Measurements from ENCODE around the gene PDE11A. TPM values are rescaled to one million over a fixed set of nuclear protein-coding genes. Genes with fewer than 3 reads are reported as not detected.

PDE11A gene
- total and polyA plus RNA-seq, 2 of the 8 experiments (the other 6 are each of a cell fraction or from before 2014, with no cell fraction given), result 0.19 to 0.23 TPM

GRCh38 chr2:177852389-177852788 is 220.2 kb downstream of the PDE11A start:
- Histone ChIP-seq H2BK15ac (ENCODE audit: low read length) (no peak overlapping the region), H3K4ac (replicated peaks; ENCODE audit: insufficient read length, low read depth, low read length) (no peak overlapping the region), H4K91ac (replicated peaks; ENCODE audit: insufficient read length, low read length) (no peak overlapping the region), H2BK120ac (replicated peaks; ENCODE audit: low read depth, low read length) (no peak overlapping the region), H2BK12ac (ENCODE audit: low read depth, low read length) (no peak overlapping the region), H3K27ac (ENCODE audit: low read depth, low read length) (no peak overlapping the region), H3K79me2 (ENCODE audit: control insufficient read depth in 1 of 2, insufficient read depth in 2 of 2, low read length in 2 of 2) (no peaks in the 10 kb centered on the region), H4K5ac (ENCODE audit: insufficient read length, low read depth, low read length) (no peak overlapping the region), H3K23me2 (ENCODE audit: low read depth, low read length) (no peaks in the 10 kb centered on the region), H3K4me3 (ENCODE audit: extremely low read depth in 1 of 4, insufficient read depth in 2 of 4, low read depth in 3 of 4, low read length in 4 of 4) (no peak overlapping the region), H3K56ac (replicated peaks; ENCODE audit: insufficient read length, low read depth, low read length) (no peak overlapping the region), H3K4me1 (replicated peaks in 1 of 4; ENCODE audit: control insufficient read depth in 3 of 4, insufficient read depth in 4 of 4, low read length in 3 of 4) (no peaks in the 10 kb centered on the region), H3K9ac (replicated peaks in 1 of 4; ENCODE audit: extremely low read depth in 1 of 4, low read depth in 3 of 4, low read length in 3 of 4) (no peak overlapping the region), H4K20me1 (replicated peaks in 1 of 2; ENCODE audit: control insufficient read depth in 1 of 2, insufficient read depth in 2 of 2, low read length in 2 of 2) (no peaks in the 10 kb centered on the region), H2AK5ac (ENCODE audit: low read depth, low read length) (no peak overlapping the region), H3K36me3 (ENCODE audit: control insufficient read depth in 2 of 4, insufficient read depth in 4 of 4, low read length in 3 of 4) (no peaks in the 10 kb centered on the region), H3K4me2 (ENCODE audit: insufficient read depth in 1 of 2, low read depth in 2 of 2, low read length in 2 of 2) (no peak overlapping the region), H3K14ac (ENCODE audit: insufficient read length) (no peak overlapping the region), H2AFZ (ENCODE audit: low read length) (no peak overlapping the region), H3K27me3 (replicated peaks in 1 of 4; ENCODE audit: control insufficient read depth in 3 of 4, extremely low read depth in 1 of 4, insufficient read depth in 3 of 4, low read length in 3 of 4) (0 out of 7 replicates have a peak, but pooled peaks cover 0 to 2% (median 0%) of the 10 kb centered on the region in 4 experiments), H3K79me1 (ENCODE audit: low read depth, low read length) (no peaks in the 10 kb centered on the region), H3K18ac (ENCODE audit: extremely low read depth, low read length) (no peak overlapping the region), H2BK20ac (ENCODE audit: low read length) (no peak overlapping the region), H3K9me3 (ENCODE audit: insufficient read depth in 2 of 2, low read depth in 1 of 2, low read length in 1 of 2) (peaks cover 0 to 2% of the 10 kb centered on the region in 2 experiments; a peak in 1 of 4 replicates), H2BK5ac (ENCODE audit: low read depth, low read length) (no peak overlapping the region), H4K8ac (ENCODE audit: extremely low read depth, insufficient read depth, low read length) (no peak overlapping the region), H3K23ac (ENCODE audit: insufficient read length) (no peak overlapping the region)
- FAIRE-seq, result no peak
- CTCF ChIA-PET (ENCODE audit: partially characterized antibody), result no interaction called here
- POLR2A ChIA-PET (ENCODE audit: partially characterized antibody), result no interaction called here
- 84% methylated on average over 1 of the region's 1 CpG; no CpG with 5 or more reads in 1 of the 2 experiments for WGBS, 2 experiments (ENCODE audit: extremely low coverage in 1 of 2, insufficient coverage in 1 of 2, insufficient read length in 1 of 2, insufficient replicate concordance in 2 of 2, low coverage in 1 of 2, low lambda C conversion rate in 2 of 2, missing lambda C conversion rate in 1 of 2)
- no peak for DNase-seq (ENCODE audit: low read depth in 1 of 2, low spot score in 2 of 2)
- no peak for TF ChIP-seq BCL11A (IDR thresholded peaks at IDR 0.05; ENCODE audit: low read depth in 2 of 2, low read length in 2 of 2)
- TF ChIP-seq, protein P1, sequence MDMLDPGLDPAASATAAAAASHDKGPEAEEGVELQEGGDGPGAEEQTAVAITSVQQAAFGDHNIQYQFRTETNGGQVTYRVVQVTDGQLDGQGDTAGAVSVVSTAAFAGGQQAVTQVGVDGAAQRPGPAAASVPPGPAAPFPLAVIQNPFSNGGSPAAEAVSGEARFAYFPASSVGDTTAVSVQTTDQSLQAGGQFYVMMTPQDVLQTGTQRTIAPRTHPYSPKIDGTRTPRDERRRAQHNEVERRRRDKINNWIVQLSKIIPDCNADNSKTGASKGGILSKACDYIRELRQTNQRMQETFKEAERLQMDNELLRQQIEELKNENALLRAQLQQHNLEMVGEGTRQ (IDR thresholded peaks at IDR 0.05; ENCODE audit: low read length), result no peak

Measured in H1 (cell line).